Neural progenitor cell (in vitro differentiated cells): ENCODE data around the gene TMEM208. TPM values are rescaled to one million over a fixed set of nuclear protein-coding genes. Genes with fewer than 3 reads are reported as not detected.
A peak's percentile ranks its signal among the peaks of the same experiment; 100 is the strongest.

Experiments
- DNase-seq: peaks from one replicate; pipeline ENCODE4 v3.0.0-alpha.2; 2016; ENCODE audit warnings: low spot score
- H2AFZ ChIP-seq: fragments of 200-600 bp; sonication (generic); replicated peaks from 2 replicates; pipeline ENCODE4 v1.6.1; 2016; ENCODE audit warnings: antibody characterized with exemption
- H3F3A ChIP-seq: fragments of 200-600 bp; sonication (generic); 2 replicates; pipeline ENCODE4 v1.6.1; 2016; ENCODE audit warnings: antibody characterized with exemption, low read depth
- H3K27ac ChIP-seq: fragments of 200-600 bp; sonication (generic); 2 replicates; pipeline ENCODE4 v1.5.1; 2016; ENCODE audit warnings: mild to moderate bottlenecking
- H3K27me3 ChIP-seq: fragments of 200-600 bp; sonication (generic); 2 replicates; pipeline ENCODE4 v1.6.1; 2016; ENCODE audit warnings: mild to moderate bottlenecking, moderate library complexity
- H3K36me3 ChIP-seq: fragments of 200-600 bp; sonication (generic); 2 replicates; pipeline ENCODE4 v1.5.1; 2016
- H3K4me1 ChIP-seq: fragments of 200-600 bp; sonication (generic); 2 replicates; pipeline ENCODE4 v1.6.1; 2016; ENCODE audit warnings: mixed run types
- H3K4me2 ChIP-seq: fragments of 200-600 bp; sonication (generic); 2 replicates; pipeline ENCODE4 v1.6.1; 2016
- H3K4me3 ChIP-seq: fragments of 200-600 bp; sonication (generic); 2 replicates; pipeline ENCODE4 v1.5.1; 2016
- H3K79me2 ChIP-seq: fragments of 200-600 bp; sonication (generic); 2 replicates; pipeline ENCODE4 v1.6.1; 2016; ENCODE audit warnings: low read depth
- H3K9ac ChIP-seq: fragments of 200-600 bp; sonication (generic); 2 replicates; pipeline ENCODE4 v1.6.1; 2016
- H3K9me3 ChIP-seq: fragments of 200-600 bp; sonication (generic); 2 replicates; pipeline ENCODE4 v1.5.1; 2016; ENCODE audit warnings: low read depth
- H4K20me1 ChIP-seq: fragments of 200-600 bp; sonication (generic); 2 replicates; pipeline ENCODE4 v1.6.1; 2016; ENCODE audit warnings: low read depth
- H3K27ac Mint-ChIP-seq: 3 replicates; pipeline ENCODE4 v1.8.0; 2021; ENCODE audit warnings: mixed read lengths
- H3K27me3 Mint-ChIP-seq: 2 replicates; pipeline ENCODE4 v1.8.0; 2022; ENCODE audit warnings: low read depth, mild to moderate bottlenecking, inconsistent platforms, moderate library complexity, mixed read lengths; ENCODE audit not compliant: insufficient read depth
- H3K36me3 Mint-ChIP-seq: 3 replicates; pipeline ENCODE4 v1.8.0; 2021; ENCODE audit warnings: mixed read lengths
- H3K4me1 Mint-ChIP-seq: 3 replicates; pipeline ENCODE4 v1.8.0; 2021; ENCODE audit warnings: mixed read lengths
- H3K4me3 Mint-ChIP-seq: 3 replicates; pipeline ENCODE4 v1.8.0; 2021; ENCODE audit warnings: mild to moderate bottlenecking, moderate library complexity, mixed read lengths
- H3K9me3 Mint-ChIP-seq: 3 replicates; pipeline ENCODE4 v1.8.0; 2020; ENCODE audit warnings: mixed read lengths
- EZH2 ChIP-seq: fragments of 200-600 bp; sonication (generic); IDR thresholded peaks from 2 replicates; pipeline ENCODE4 v1.6.1; 2017; ENCODE audit warnings: antibody characterized with exemption, mild to moderate bottlenecking, moderate library complexity
- EZH2phosphoT487 ChIP-seq: fragments of 200-600 bp; sonication (generic); IDR thresholded peaks from 2 replicates; pipeline ENCODE4 v1.6.1; 2017; ENCODE audit warnings: antibody characterized with exemption
- total RNA-seq: library from RNA; depleted of rRNA; stranded (reverse); fragments of >200 nt; gene quantifications from 2 replicates; pipeline ENCODE4 v1.2.3, GENCODE V29; 2015; ENCODE audit warnings: low replicate concordance
- TF ChIP-seq, protein P1 (sequence below): fragments of 200-600 bp; sonication (generic); IDR thresholded peaks from 2 replicates; pipeline ENCODE4 v1.5.1; 2017; ENCODE audit warnings: antibody characterized with exemption, mild to moderate bottlenecking

The TMEM208 gene
- total RNA-seq, 1 donor from 2014 or later, result 39.4 TPM

GRCh38 chr16:67180166-67180565 is 46.8 kb upstream of the TMEM208 start:
- H3K4me1 ChIP-seq, result peaks cover 12% of the 10 kb centered on the region
- peaks cover 7% of the 10 kb centered on the region for H3K4me1 Mint-ChIP-seq
- peaks cover 61% of the 10 kb centered on the region for H4K20me1 ChIP-seq
- no peaks in the 10 kb centered on the region for H3K36me3 ChIP-seq
- peaks cover 57% of the 10 kb centered on the region for H3K27me3 ChIP-seq
- peaks cover 4% of the 10 kb centered on the region for H3K36me3 Mint-ChIP-seq
- H3K9me3 Mint-ChIP-seq, result no peaks in the 10 kb centered on the region
- H3K27ac ChIP-seq, result no peak overlapping the region
- no peak overlapping the region for H3K4me3 Mint-ChIP-seq
- peaks cover 11% of the 10 kb centered on the region for H3K79me2 ChIP-seq
- no peak overlapping the region for H3K9ac ChIP-seq
- no peak overlapping the region for H3K27ac Mint-ChIP-seq
- no peaks in the 10 kb centered on the region for H3K9me3 ChIP-seq
- no peak overlapping the region for H3K4me3 ChIP-seq
- H3K27me3 Mint-ChIP-seq, result peaks cover 23% of the 10 kb centered on the region
- TF ChIP-seq, protein P1, sequence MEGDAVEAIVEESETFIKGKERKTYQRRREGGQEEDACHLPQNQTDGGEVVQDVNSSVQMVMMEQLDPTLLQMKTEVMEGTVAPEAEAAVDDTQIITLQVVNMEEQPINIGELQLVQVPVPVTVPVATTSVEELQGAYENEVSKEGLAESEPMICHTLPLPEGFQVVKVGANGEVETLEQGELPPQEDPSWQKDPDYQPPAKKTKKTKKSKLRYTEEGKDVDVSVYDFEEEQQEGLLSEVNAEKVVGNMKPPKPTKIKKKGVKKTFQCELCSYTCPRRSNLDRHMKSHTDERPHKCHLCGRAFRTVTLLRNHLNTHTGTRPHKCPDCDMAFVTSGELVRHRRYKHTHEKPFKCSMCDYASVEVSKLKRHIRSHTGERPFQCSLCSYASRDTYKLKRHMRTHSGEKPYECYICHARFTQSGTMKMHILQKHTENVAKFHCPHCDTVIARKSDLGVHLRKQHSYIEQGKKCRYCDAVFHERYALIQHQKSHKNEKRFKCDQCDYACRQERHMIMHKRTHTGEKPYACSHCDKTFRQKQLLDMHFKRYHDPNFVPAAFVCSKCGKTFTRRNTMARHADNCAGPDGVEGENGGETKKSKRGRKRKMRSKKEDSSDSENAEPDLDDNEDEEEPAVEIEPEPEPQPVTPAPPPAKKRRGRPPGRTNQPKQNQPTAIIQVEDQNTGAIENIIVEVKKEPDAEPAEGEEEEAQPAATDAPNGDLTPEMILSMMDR, result no peak
- TF ChIP-seq EZH2phosphoT487, result no peak
- TF ChIP-seq EZH2, result no peak
- no peak overlapping the region for H2AFZ ChIP-seq
- no peak overlapping the region for H3K4me2 ChIP-seq
- no peak for DNase-seq
- peaks cover 15% of the 10 kb centered on the region for H3F3A ChIP-seq

DNA sequence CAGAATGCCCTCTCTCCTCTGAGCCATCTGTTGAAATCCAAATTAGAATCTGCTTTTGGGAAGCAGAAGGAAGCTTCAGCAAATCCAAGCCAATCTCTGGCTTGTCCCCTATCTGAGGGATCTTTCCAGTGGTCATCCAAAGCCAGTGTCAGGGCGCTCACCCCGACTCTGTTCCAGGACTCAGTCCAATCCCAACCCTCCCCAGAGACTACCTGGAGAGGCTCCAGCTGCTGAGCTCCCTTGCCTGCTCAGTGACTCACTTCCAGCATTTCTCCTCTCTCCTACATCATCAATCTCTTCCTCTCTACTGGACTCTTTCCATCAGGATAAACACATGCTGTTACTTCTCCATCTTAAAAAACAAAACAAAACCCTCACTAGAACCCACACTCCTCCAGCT is 45.6 kb upstream of the TMEM208 start:
- no peak for TF ChIP-seq EZH2phosphoT487
- TF ChIP-seq, protein P1, result no peak
- TF ChIP-seq EZH2, result no peak
- Mint-ChIP-seq H3K9me3 (no peaks in the 10 kb centered on the region), H3K27me3 (peaks cover 21% of the 10 kb centered on the region), H3K4me3 (no peak overlapping the region), H3K36me3 (peaks cover 1% of the 10 kb centered on the region), H3K4me1 (peaks cover 14% of the 10 kb centered on the region), H3K27ac (no peak overlapping the region)
- Histone ChIP-seq H3K36me3 (no peaks in the 10 kb centered on the region), H3K79me2 (peaks cover 11% of the 10 kb centered on the region), H3F3A (peaks cover 15% of the 10 kb centered on the region), H3K4me1 (peaks cover 12% of the 10 kb centered on the region), H3K27ac (no peak overlapping the region), H3K4me3 (no peak overlapping the region), H2AFZ (no peak overlapping the region), H3K9ac (no peak overlapping the region), H4K20me1 (peaks cover 62% of the 10 kb centered on the region), H3K27me3 (peaks cover 57% of the 10 kb centered on the region), H3K9me3 (no peaks in the 10 kb centered on the region), H3K4me2 (no peak overlapping the region)
- no peak for DNase-seq

- Histone ChIP-seq H3K9me3 (no peaks in the 10 kb centered on the region), H3K36me3 (no peaks in the 10 kb centered on the region), H3K4me3 (no peak overlapping the region), H4K20me1 (peaks cover 57% of the 10 kb centered on the region), H3K27me3 (peaks cover 56% of the 10 kb centered on the region), H3K4me2 (peak overlapping the region; percentile 96), H3K4me1 (peaks cover 12% of the 10 kb centered on the region), H3K79me2 (peaks cover 11% of the 10 kb centered on the region), H3K27ac (no peak overlapping the region), H3F3A (peaks cover 15% of the 10 kb centered on the region), H2AFZ (no peak overlapping the region), H3K9ac (no peak overlapping the region)
- no peak for TF ChIP-seq EZH2phosphoT487
- TF ChIP-seq, protein P1, result no peak
- DNase-seq, result no peak
- peaks cover 14% of the 10 kb centered on the region for H3K4me1 Mint-ChIP-seq
- peaks cover 21% of the 10 kb centered on the region for H3K27me3 Mint-ChIP-seq
- H3K9me3 Mint-ChIP-seq, result no peaks in the 10 kb centered on the region
- H3K36me3 Mint-ChIP-seq, result peaks cover 1% of the 10 kb centered on the region
- no peak overlapping the region for H3K27ac Mint-ChIP-seq
- no peak overlapping the region for H3K4me3 Mint-ChIP-seq
These were observed 44.6 kb upstream of the TMEM208 start for GRCh38 chr16:67182288-67182687.
